Natural killer cell (primary cell): ENCODE results near the gene ZNF546. TPM values are rescaled to one million over a fixed set of nuclear protein-coding genes. Genes with fewer than 3 reads are reported as not detected.

Source experiments
- ATAC-seq, 3 donors: fragments of 150-1000 bp in 2 of 3; fragments of 200-7000 bp in 1 of 3; cut with Tn5 transposase; 1 replicate in 1 of 3; 2 replicates in 2 of 3; pipeline ENCODE4 v1.10.0; 2021; ENCODE audit warnings: mild to moderate bottlenecking in 2 of 3, moderate library complexity in 2 of 3
- DNase-seq, 2 donors: peaks; one replicate each; pipeline versions ENCODE4 v3.0.0 to v3.0.0-alpha.2; 2013 to 2021; ENCODE audit warnings: mixed read lengths in 1 of 2
- H3K27ac ChIP-seq: one replicate; pipeline ENCODE4 v1.5.1; 2013; ENCODE audit warnings: mild to moderate bottlenecking, low read length
- H3K27me3 ChIP-seq: one replicate; pipeline ENCODE4 v1.6.1; 2013; ENCODE audit warnings: low read length; ENCODE audit not compliant: control insufficient read depth, insufficient read depth
- H3K36me3 ChIP-seq: one replicate; pipeline ENCODE4 v1.6.1; 2013; ENCODE audit warnings: low read length; ENCODE audit not compliant: control insufficient read depth, insufficient read depth
- H3K4me1 ChIP-seq: one replicate; pipeline ENCODE4 v1.6.1; 2013; ENCODE audit warnings: low read length; ENCODE audit not compliant: control insufficient read depth, insufficient read depth
- H3K4me3 ChIP-seq: one replicate; pipeline ENCODE4 v1.5.1; 2013; ENCODE audit warnings: low read length
- H3K9me3 ChIP-seq: one replicate; pipeline ENCODE4 v1.6.1; 2013; ENCODE audit warnings: low read length; ENCODE audit not compliant: control insufficient read depth, insufficient read depth
- H3K27ac Mint-ChIP-seq, 2 donors: one replicate each; pipeline ENCODE4 v1.8.0; 2022; ENCODE audit warnings: mild to moderate bottlenecking in 2 of 2, mixed read lengths in 2 of 2, moderate library complexity in 1 of 2
- H3K27me3 Mint-ChIP-seq, 2 donors: one replicate each; pipeline ENCODE4 v1.8.0; 2022; ENCODE audit warnings: low read depth in 2 of 2, mixed read lengths in 2 of 2
- H3K36me3 Mint-ChIP-seq: one replicate; pipeline ENCODE4 v1.8.0; 2022; ENCODE audit warnings: mixed read lengths
- H3K4me1 Mint-ChIP-seq, 2 donors: one replicate each; pipeline ENCODE4 v1.8.0; 2022; ENCODE audit warnings: mixed read lengths in 2 of 2
- H3K4me3 Mint-ChIP-seq: one replicate; pipeline ENCODE4 v1.8.0; 2022; ENCODE audit warnings: mild to moderate bottlenecking, moderate library complexity, mixed read lengths
- H3K9me3 Mint-ChIP-seq, 2 donors: one replicate each; pipeline ENCODE4 v1.8.0; 2022; ENCODE audit warnings: mixed read lengths in 2 of 2
- CTCF ChIP-seq: fragments of 200-600 bp; IDR thresholded peaks from one replicate; pipeline ENCODE4 v1.8.0; 2022; ENCODE audit warnings: antibody characterized with exemption
- WGBS: methylation state at CpG from one replicate; pipeline ENCODE4 v1.1.7; 2013; ENCODE audit warnings: missing lambda C conversion rate; ENCODE audit not compliant: insufficient coverage; 5-methylcytosine and 5-hydroxymethylcytosine counted together
- intact Hi-C: fragments of 100-400 bp; cut with micrococcal nuclease; formaldehyde crosslinking; loops from one replicate; pipeline ENCODE4 v1.14.2; 2022
- total RNA-seq, 4 donors: library from RNA; stranded (reverse); fragments of 120-200 nt in 1 of 4; gene quantifications; one replicate each; pipeline versions ENCODE4 v1.2.3 to v1.2.4, GENCODE V29; 2013 to 2022

Gene ZNF546
- total RNA-seq, 3 donors from 2014 or later (not counting 1 experiment from before 2014, with no cell fraction given) = 3.3 to 4.0 (median 3.8) TPM

GRCh38 chr19:39970675-39971379 is 26.0 kb upstream of the ZNF546 start, which contains the start of gene PSMC4:
PSMC4 (plus strand) TSS chr19:39971165; CDS start chr19:39971203, 38 bp downstream.
- Mint-ChIP-seq H3K36me3 (peaks cover 12% of the 10 kb centered on the region), H3K4me3 (peak within 1 kb of the TSS; percentile 99), H3K27ac (peak within 1 kb of the TSS; percentile 99 to 100), H3K27me3 (no peaks in the 10 kb centered on the region), H3K9me3 (no peaks in the 10 kb centered on the region), H3K4me1 (peaks cover 38 to 47% of the 10 kb centered on the region in 2 donors)
- peaks cover 38% of the 10 kb centered on the region for H3K36me3 ChIP-seq
- H3K27me3 ChIP-seq = no peaks in the 10 kb centered on the region
- H3K27ac ChIP-seq = peak within 1 kb of the TSS; percentile 94
- under 1% methylated on average over 47 of the region's 47 CpGs for WGBS
- intact Hi-C loops = loop anchor here (1.0 to 5.0 kb wide), 4 partner anchors 25 to 178 kb away; no protein-coding TSS in a partner anchor
- peak; percentile 95 to 100 (median 96) for ATAC-seq
- TF ChIP-seq CTCF = peak; percentile 72
- H3K9me3 ChIP-seq = no peaks in the 10 kb centered on the region
- peaks cover 32% of the 10 kb centered on the region for H3K4me1 ChIP-seq
- H3K4me3 ChIP-seq = peak within 1 kb of the TSS; percentile 68
- DNase-seq = peak; percentile 98 to 100

GRCh38 chr19:39971380-39972035 is 25.4 kb upstream of the ZNF546 start:
- H3K4me1 Mint-ChIP-seq = peaks cover 38 to 47% of the 10 kb centered on the region in 2 donors
- Histone ChIP-seq H3K27ac (peak overlapping the region; percentile 94), H3K4me3 (peak overlapping the region; percentile 68), H3K4me1 (peaks cover 32% of the 10 kb centered on the region), H3K27me3 (no peaks in the 10 kb centered on the region), H3K9me3 (no peaks in the 10 kb centered on the region), H3K36me3 (peaks cover 38% of the 10 kb centered on the region)
- H3K36me3 Mint-ChIP-seq = peaks cover 12% of the 10 kb centered on the region
- intact Hi-C loops = loop anchor here (1.0 to 5.0 kb wide), 3 partner anchors 25 to 79 kb away; no protein-coding TSS in a partner anchor
- TF ChIP-seq CTCF = no peak
- H3K9me3 Mint-ChIP-seq = no peaks in the 10 kb centered on the region
- ATAC-seq (no peak), DNase-seq (peak in 1 of 2 donors; percentile 33)
- no peaks in the 10 kb centered on the region for H3K27me3 Mint-ChIP-seq
- peak overlapping the region; percentile 99 to 100 for H3K27ac Mint-ChIP-seq
- peak overlapping the region; percentile 99 for H3K4me3 Mint-ChIP-seq
- 5% methylated on average over 21 of the region's 21 CpGs for WGBS

- intact Hi-C loops = loop anchor here (5.0 kb wide), 1 partner anchor 82 kb away; no protein-coding TSS in a partner anchor
- Mint-ChIP-seq H3K27ac (no peak overlapping the region), H3K4me3 (no peak overlapping the region), H3K4me1 (peaks cover 35 to 39% of the 10 kb centered on the region in 2 donors), H3K9me3 (no peaks in the 10 kb centered on the region), H3K27me3 (no peaks in the 10 kb centered on the region), H3K36me3 (peaks cover 12% of the 10 kb centered on the region)
- Histone ChIP-seq H3K4me1 (peaks cover 24% of the 10 kb centered on the region), H3K27ac (no peak overlapping the region), H3K9me3 (no peaks in the 10 kb centered on the region), H3K4me3 (no peak overlapping the region), H3K27me3 (no peaks in the 10 kb centered on the region), H3K36me3 (peaks cover 50% of the 10 kb centered on the region)
- no peak for ATAC-seq
- no peak for TF ChIP-seq CTCF
- WGBS = 98% methylated on average over 24 of the region's 24 CpGs
- no peak for DNase-seq
These were observed 22.3 kb upstream of the ZNF546 start for GRCh38 chr19:39974377-39975155.
